ENCODE measurements around the gene KARS1.
A peak's percentile ranks its signal among the peaks of the same experiment; 100 is the strongest.

KARS1 gene

GRCh38 chr16:75647492-75648264 is at the start of gene KARS1, which contains the start of gene TERF2IP:
Gene KARS1 (minus strand): TSS chr16:75647665. CDS start chr16:75647639, 26 bp downstream.
Gene TERF2IP (plus strand): TSS chr16:75647773. CDS start chr16:75647883, 110 bp downstream.
- peak; percentile 73 to 90 (median 85) for DNase-seq (ENCODE audit: low read depth in 4 of 4, low spot score in 1 of 4)

GRCh38 chr16:75695708-75696107 is 48.2 kb upstream of the KARS1 start:
- no peak for DNase-seq (ENCODE audit: low read depth in 4 of 4, low spot score in 1 of 4)

- no peak for DNase-seq (ENCODE audit: low read depth in 4 of 4, low spot score in 1 of 4)
These were observed 39.9 kb upstream of the KARS1 start for GRCh38 chr16:75687361-75687760.

GRCh38 chr16:75682308-75682707 is 34.8 kb upstream of the KARS1 start:
- no peak for DNase-seq (ENCODE audit: low read depth in 4 of 4, low spot score in 1 of 4)

- no peak for DNase-seq (ENCODE audit: low read depth in 4 of 4, low spot score in 1 of 4)
These were observed 31.9 kb upstream of the KARS1 start for GRCh38 chr16:75679366-75679765.

- no peak for DNase-seq (ENCODE audit: low read depth in 4 of 4, low spot score in 1 of 4)
These were observed 29.4 kb upstream of the KARS1 start, which contains the start of gene CPHXL2 for GRCh38 chr16:75676909-75677308. Gene CPHXL2 (minus strand): TSS chr16:75677009. CDS start chr16:75676999, 10 bp downstream.

- DNase-seq (ENCODE audit: low read depth in 4 of 4, low spot score in 1 of 4) = no peak
These were observed 20.0 kb upstream of the KARS1 start for GRCh38 chr16:75667503-75667902.

- no peak for DNase-seq (ENCODE audit: low read depth in 4 of 4, low spot score in 1 of 4)
These were observed 13.3 kb upstream of the KARS1 start for GRCh38 chr16:75660726-75661302.

GRCh38 chr16:75660321-75660720 is 12.9 kb upstream of the KARS1 start:
- DNase-seq (ENCODE audit: low read depth in 4 of 4, low spot score in 1 of 4) = no peak

- DNase-seq (ENCODE audit: low read depth in 4 of 4, low spot score in 1 of 4) = no peak
These were observed 10.7 kb upstream of the KARS1 start for GRCh38 chr16:75658175-75658574.

- no peak for DNase-seq (ENCODE audit: low read depth in 4 of 4, low spot score in 1 of 4)
These were observed 6.5 kb upstream of the KARS1 start for GRCh38 chr16:75653922-75654321.

GRCh38 chr16:75648265-75649076 is 1.0 kb upstream of the KARS1 start:
- DNase-seq (ENCODE audit: low read depth in 4 of 4, low spot score in 1 of 4) = peak; percentile 72 to 82 (median 78)

GRCh38 chr16:75647112-75647491 is 363 bp downstream of the KARS1 start:
- DNase-seq (ENCODE audit: low read depth in 4 of 4, low spot score in 1 of 4) = no peak

- no peak for DNase-seq (ENCODE audit: low read depth in 4 of 4, low spot score in 1 of 4)
These were observed 3.0 kb downstream of the KARS1 start for GRCh38 chr16:75644240-75645012.

- DNase-seq (ENCODE audit: low read depth in 4 of 4, low spot score in 1 of 4) = no peak
These were observed 6.9 kb downstream of the KARS1 start for GRCh38 chr16:75640598-75640997.

- no peak for DNase-seq (ENCODE audit: low read depth in 4 of 4, low spot score in 1 of 4)
These were observed 12.4 kb downstream of the KARS1 start for GRCh38 chr16:75635036-75635435.

- no peak for DNase-seq (ENCODE audit: low read depth in 4 of 4, low spot score in 1 of 4)
These were observed 14.6 kb downstream of the KARS1 start for GRCh38 chr16:75632857-75633256.

GRCh38 chr16:75630052-75630451 is 17.4 kb downstream of the KARS1 start:
- DNase-seq (ENCODE audit: low read depth in 4 of 4, low spot score in 1 of 4) = no peak

- DNase-seq (ENCODE audit: low read depth in 4 of 4, low spot score in 1 of 4) = no peak
These were observed 18.3 kb downstream of the KARS1 start for GRCh38 chr16:75629132-75629531.

GRCh38 chr16:75628351-75628750 is 19.1 kb downstream of the KARS1 start:
- DNase-seq (ENCODE audit: low read depth in 4 of 4, low spot score in 1 of 4) = no peak

- DNase-seq (ENCODE audit: low read depth in 4 of 4, low spot score in 1 of 4) = no peak
These were observed 19.6 kb downstream of the KARS1 start for GRCh38 chr16:75627851-75628250.

Measured in stimulated activated CD4-positive, alpha-beta T cell treated with anti-CD3 and anti-CD28 coated beads, Interleukin-1b, Interleukin-23, amount 100 ng/mL, for 24 hours (primary cell).